ENCODE data around the gene COL4A1. TPM values are rescaled to one million over a fixed set of nuclear protein-coding genes. Genes with fewer than 3 reads are reported as not detected.
A peak's percentile ranks its signal among the peaks of the same experiment; 100 is the strongest.

Gene COL4A1
- total RNA-seq, 6 donors from 2014 or later = 81.7 to 309 (median 167) TPM

- Histone ChIP-seq H3K9me3 (no peaks in the 10 kb centered on the region), H3K4me3 (no peak overlapping the region), H3K36me3 (no peaks in the 10 kb centered on the region), H3K27me3 (no peaks in the 10 kb centered on the region), H3K27ac (no peak overlapping the region), H3K4me1 (no peaks in the 10 kb centered on the region)
- no peak for DNase-seq
- ATAC-seq (ENCODE audit: low FRiP score in 2 of 2) = peak in 1 of 2 donors; percentile 55
- no peak for TF ChIP-seq POLR2AphosphoS5 (IDR thresholded peaks at IDR 0.05)
- TF ChIP-seq POLR2A (IDR thresholded peaks at IDR 0.05) = no peak
- no peak for TF ChIP-seq EP300 (IDR thresholded peaks at IDR 0.05)
- TF ChIP-seq, protein P1, sequence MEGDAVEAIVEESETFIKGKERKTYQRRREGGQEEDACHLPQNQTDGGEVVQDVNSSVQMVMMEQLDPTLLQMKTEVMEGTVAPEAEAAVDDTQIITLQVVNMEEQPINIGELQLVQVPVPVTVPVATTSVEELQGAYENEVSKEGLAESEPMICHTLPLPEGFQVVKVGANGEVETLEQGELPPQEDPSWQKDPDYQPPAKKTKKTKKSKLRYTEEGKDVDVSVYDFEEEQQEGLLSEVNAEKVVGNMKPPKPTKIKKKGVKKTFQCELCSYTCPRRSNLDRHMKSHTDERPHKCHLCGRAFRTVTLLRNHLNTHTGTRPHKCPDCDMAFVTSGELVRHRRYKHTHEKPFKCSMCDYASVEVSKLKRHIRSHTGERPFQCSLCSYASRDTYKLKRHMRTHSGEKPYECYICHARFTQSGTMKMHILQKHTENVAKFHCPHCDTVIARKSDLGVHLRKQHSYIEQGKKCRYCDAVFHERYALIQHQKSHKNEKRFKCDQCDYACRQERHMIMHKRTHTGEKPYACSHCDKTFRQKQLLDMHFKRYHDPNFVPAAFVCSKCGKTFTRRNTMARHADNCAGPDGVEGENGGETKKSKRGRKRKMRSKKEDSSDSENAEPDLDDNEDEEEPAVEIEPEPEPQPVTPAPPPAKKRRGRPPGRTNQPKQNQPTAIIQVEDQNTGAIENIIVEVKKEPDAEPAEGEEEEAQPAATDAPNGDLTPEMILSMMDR (IDR thresholded peaks at IDR 0.05) = no peak
- WGBS, 2 donors = 88 to 92% methylated on average over 17 to 18 of the region's 18 CpGs
Measured at GRCh38 chr13:110119935-110120905, 186.7 kb downstream of the COL4A1 start.

- WGBS, 2 donors = 86 to 87% methylated on average over 10 of the region's 11 CpGs
- Histone ChIP-seq H3K27me3 (no peaks in the 10 kb centered on the region), H3K36me3 (no peaks in the 10 kb centered on the region), H3K27ac (no peak overlapping the region), H3K4me1 (no peaks in the 10 kb centered on the region), H3K9me3 (no peaks in the 10 kb centered on the region), H3K4me3 (no peak overlapping the region)
- DNase-seq (peak in 1 of 2 donors; percentile 30), ATAC-seq (ENCODE audit: low FRiP score in 2 of 2) (no peak)
- TF ChIP-seq, protein P1 (IDR thresholded peaks at IDR 0.05) = no peak
- TF ChIP-seq POLR2A (IDR thresholded peaks at IDR 0.05) (no peak), EP300 (IDR thresholded peaks at IDR 0.05) (no peak), POLR2AphosphoS5 (IDR thresholded peaks at IDR 0.05) (no peak)
Measured at GRCh38 chr13:110118106-110118505, 188.9 kb downstream of the COL4A1 start.

DNA sequence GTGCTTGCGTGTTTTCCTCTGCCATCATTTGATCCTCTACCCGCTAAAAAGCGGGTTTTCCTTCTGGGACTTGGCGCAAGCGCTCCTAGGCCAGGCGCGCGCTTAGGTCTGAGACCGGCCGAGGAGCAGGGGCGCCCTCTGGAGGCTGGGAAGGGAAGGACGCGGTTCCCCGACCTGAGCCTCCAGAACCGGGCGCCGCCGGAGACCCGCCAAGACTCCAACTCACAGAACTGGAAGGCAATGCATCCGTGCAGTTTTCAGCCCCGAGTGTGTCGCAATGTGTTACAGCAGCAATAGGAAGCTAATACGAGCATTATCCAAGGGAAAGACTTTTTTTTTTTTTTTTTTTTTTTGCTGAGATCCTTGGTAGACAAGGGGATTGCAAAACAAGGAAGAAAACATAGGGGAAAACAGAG, 190.9 kb downstream of the COL4A1 start:
- TF ChIP-seq, protein P1 (IDR thresholded peaks at IDR 0.05) = peak; percentile 61 to 77 (median 67)
- TF ChIP-seq EP300 (IDR thresholded peaks at IDR 0.05) (no peak), POLR2AphosphoS5 (IDR thresholded peaks at IDR 0.05) (no peak), POLR2A (IDR thresholded peaks at IDR 0.05) (no peak)
- WGBS, 2 donors = 25 to 35% methylated on average over 23 of the region's 23 CpGs
- Histone ChIP-seq H3K4me1 (no peaks in the 10 kb centered on the region), H3K4me3 (no peak overlapping the region), H3K27me3 (no peaks in the 10 kb centered on the region), H3K9me3 (no peaks in the 10 kb centered on the region), H3K27ac (no peak overlapping the region), H3K36me3 (no peaks in the 10 kb centered on the region)
- peak; percentile 75 to 90 for DNase-seq
- ATAC-seq (ENCODE audit: low FRiP score in 2 of 2) = peak; percentile 78 to 87

- Histone ChIP-seq H3K27ac (no peak overlapping the region), H3K4me3 (no peak overlapping the region), H3K9me3 (no peaks in the 10 kb centered on the region), H3K4me1 (no peaks in the 10 kb centered on the region), H3K27me3 (no peaks in the 10 kb centered on the region), H3K36me3 (no peaks in the 10 kb centered on the region)
- ATAC-seq (ENCODE audit: low FRiP score in 2 of 2) = no peak
- no peak for DNase-seq
- WGBS, 2 donors = 74 to 76% methylated on average over 5 of the region's 5 CpGs
- TF ChIP-seq EP300 (IDR thresholded peaks at IDR 0.05) = no peak
- no peak for TF ChIP-seq POLR2A (IDR thresholded peaks at IDR 0.05)
- TF ChIP-seq, protein P1 (IDR thresholded peaks at IDR 0.05) = no peak
- no peak for TF ChIP-seq POLR2AphosphoS5 (IDR thresholded peaks at IDR 0.05)
Measured at GRCh38 chr13:110115591-110115990, 191.4 kb downstream of the COL4A1 start.

All from upper lobe of left lung (tissue), 6 donors.